Activated B cell treated with CpG ODN at 0.5 μM for 24 hours (primary cell): ENCODE results near the gene CLPX. TPM values are rescaled to one million over a fixed set of nuclear protein-coding genes. Genes with fewer than 3 reads are reported as not detected.

Source experiments
- ATAC-seq: fragments of 200-7000 bp; cut with Tn5 transposase; one replicate; pipeline ENCODE4 v1.10.0; 2021; ENCODE audit warnings: low read depth, mild to moderate bottlenecking, moderate library complexity
- CTCF ChIA-PET: fragments of 350-600 bp; sonication (Branson Sonifier 250); formaldehyde crosslinking; loops from one replicate; lab custom pipeline; 2021; ENCODE audit warnings: antibody characterized with exemption; lab: Charles Lee
- POLR2A ChIA-PET: fragments of 350-600 bp; sonication (Branson Sonifier 250); formaldehyde crosslinking; loops from one replicate; lab custom pipeline; 2021; ENCODE audit warnings: antibody characterized with exemption; lab: Charles Lee
- DNase-seq: peaks from one replicate; pipeline ENCODE4 v3.0.0; 2022
- H3K27ac Mint-ChIP-seq: one replicate; pipeline ENCODE4 v1.8.0; 2020; ENCODE audit warnings: mixed read lengths
- H3K27me3 Mint-ChIP-seq: one replicate; pipeline ENCODE4 v1.8.0; 2021; ENCODE audit warnings: mixed read lengths
- H3K36me3 Mint-ChIP-seq: one replicate; pipeline ENCODE4 v1.8.0; 2021; ENCODE audit warnings: low read depth, mixed read lengths
- H3K4me1 Mint-ChIP-seq: one replicate; pipeline ENCODE4 v1.8.0; 2021; ENCODE audit warnings: mixed read lengths
- H3K4me3 Mint-ChIP-seq: one replicate; pipeline ENCODE4 v1.8.0; 2020; ENCODE audit warnings: mild to moderate bottlenecking, mixed read lengths
- H3K9me3 Mint-ChIP-seq: one replicate; pipeline ENCODE4 v1.8.0; 2020; ENCODE audit warnings: mixed read lengths
- CTCF ChIP-seq: fragments of 200-600 bp; IDR thresholded peaks from one replicate; pipeline ENCODE4 v1.8.0; 2022; ENCODE audit warnings: antibody characterized with exemption, mild to moderate bottlenecking
- intact Hi-C: fragments of 100-400 bp; cut with micrococcal nuclease; formaldehyde crosslinking; loops from one replicate; pipeline ENCODE4 v1.15.1; 2024
- total RNA-seq: library from RNA; stranded (reverse); gene quantifications from 2 replicates; pipeline ENCODE4 v1.2.3, GENCODE V29; 2022

CLPX gene
- total RNA-seq, 1 donor from 2014 or later: 53.5 TPM

- POLR2A ChIA-PET: no interaction called here
- Mint-ChIP-seq H3K4me1 (no peaks in the 10 kb centered on the region), H3K27me3 (no peaks in the 10 kb centered on the region), H3K36me3 (peaks cover 45% of the 10 kb centered on the region), H3K27ac (no peak overlapping the region), H3K9me3 (no peaks in the 10 kb centered on the region), H3K4me3 (no peak overlapping the region)
- ATAC-seq (no peak), DNase-seq (no peak)
- no peak for TF ChIP-seq CTCF
- CTCF ChIA-PET: no interaction called here
- intact Hi-C loops: no loop called here
Measured at GRCh38 chr15:65106011-65106590, 79.0 kb downstream of the CLPX start.

GRCh38 chr15:65105038-65105437, 80.1 kb downstream of the CLPX start:
- Mint-ChIP-seq H3K27ac (no peak overlapping the region), H3K4me3 (no peak overlapping the region), H3K36me3 (peaks cover 51% of the 10 kb centered on the region), H3K9me3 (no peaks in the 10 kb centered on the region), H3K4me1 (no peaks in the 10 kb centered on the region), H3K27me3 (no peaks in the 10 kb centered on the region)
- no peak for DNase-seq
- intact Hi-C loops: no loop called here
- CTCF ChIA-PET: no interaction called here
- TF ChIP-seq CTCF: no peak
- ATAC-seq: no peak
- POLR2A ChIA-PET: no interaction called here

GRCh38 chr15:65102912-65103311, 82.2 kb downstream of the CLPX start:
- Mint-ChIP-seq H3K4me1 (no peaks in the 10 kb centered on the region), H3K27ac (no peak overlapping the region), H3K4me3 (no peak overlapping the region), H3K9me3 (no peaks in the 10 kb centered on the region), H3K27me3 (no peaks in the 10 kb centered on the region), H3K36me3 (peaks cover 63% of the 10 kb centered on the region)
- ATAC-seq: no peak
- intact Hi-C loops: no loop called here
- POLR2A ChIA-PET: no interaction called here
- no peak for TF ChIP-seq CTCF
- no peak for DNase-seq
- CTCF ChIA-PET: no interaction called here

GRCh38 chr15:65101891-65102708, 83.0 kb downstream of the CLPX start:
- DNase-seq (no peak), ATAC-seq (no peak)
- Mint-ChIP-seq H3K4me1 (no peaks in the 10 kb centered on the region), H3K27ac (no peak overlapping the region), H3K36me3 (peaks cover 68% of the 10 kb centered on the region), H3K9me3 (no peaks in the 10 kb centered on the region), H3K4me3 (no peak overlapping the region), H3K27me3 (no peaks in the 10 kb centered on the region)
- ChIA-PET POLR2A (no interaction called here), CTCF (interaction anchor here (0.8 to 1.2 kb wide), 2 partner anchors 47 to 50 kb away, joined by 3 to 4 read pairs; no protein-coding TSS in a partner anchor)
- no peak for TF ChIP-seq CTCF
- intact Hi-C loops: loop anchor here (2.0 kb wide), 1 partner anchor 69 kb away; no protein-coding TSS in a partner anchor

GRCh38 chr15:65101411-65101890, 83.7 kb downstream of the CLPX start:
- Mint-ChIP-seq H3K27ac (no peak overlapping the region), H3K9me3 (no peaks in the 10 kb centered on the region), H3K36me3 (peaks cover 71% of the 10 kb centered on the region), H3K27me3 (no peaks in the 10 kb centered on the region), H3K4me3 (no peak overlapping the region), H3K4me1 (no peaks in the 10 kb centered on the region)
- CTCF ChIA-PET: interaction anchor here (0.8 to 1.2 kb wide), 2 partner anchors 46 to 49 kb away, joined by 3 to 4 read pairs; no protein-coding TSS in a partner anchor
- no peak for TF ChIP-seq CTCF
- intact Hi-C loops: loop anchor here (2.0 kb wide), 1 partner anchor 69 kb away; no protein-coding TSS in a partner anchor
- POLR2A ChIA-PET: no interaction called here
- no peak for DNase-seq
- ATAC-seq: no peak
